PC-3 (cell line): ENCODE measurements around the gene PARK7. TPM values are rescaled to one million over a fixed set of nuclear protein-coding genes. Genes with fewer than 3 reads are reported as not detected.
A peak's percentile ranks its signal among the peaks of the same experiment; 100 is the strongest.

ENCODE experiments used
- ATAC-seq: fragments of 200-7000 bp; cut with Tn5 transposase; 2 replicates; pipeline ENCODE4 v1.9.1; 2020; ENCODE audit warnings: mild to moderate bottlenecking, moderate library complexity
- BruUV-seq: library from RNA; stranded (reverse); fragments of 400-500 nt; replicated peaks from 2 replicates; lab custom pipeline; 2021; lab: Mats Ljungman, UMichigan
- CTCF ChIA-PET: fragments of 300-600 bp; sonication (Branson Sonifier 250); formaldehyde crosslinking; loops from one replicate; lab custom pipeline; 2022; ENCODE audit warnings: antibody characterized with exemption; lab: Charles Lee
- POLR2A ChIA-PET: fragments of 300-600 bp; sonication (Branson Sonifier 250); formaldehyde crosslinking; loops from one replicate; lab custom pipeline; 2022; ENCODE audit warnings: antibody characterized with exemption; ENCODE audit not compliant: unreplicated experiment; lab: Charles Lee
- DNase-seq: peaks from one replicate; pipeline ENCODE4 v3.0.0-alpha.2; 2015
- H2AFZ ChIP-seq: fragments of 300-600 bp; sonication (generic); 2 replicates; pipeline ENCODE4 v1.6.0; 2016; ENCODE audit warnings: antibody characterized with exemption, low read length
- H3F3A ChIP-seq: fragments of 300-600 bp; sonication (generic); one replicate; pipeline ENCODE4 v1.6.0; 2017; ENCODE audit warnings: antibody characterized with exemption, low read length, control low read depth, mild to moderate bottlenecking; ENCODE audit not compliant: unreplicated experiment
- H3K27ac ChIP-seq: fragments of 300-600 bp; sonication (generic); 2 replicates; pipeline ENCODE4 v1.5.1; 2016; ENCODE audit warnings: mild to moderate bottlenecking, low read length
- H3K27me3 ChIP-seq: fragments of 300-600 bp; sonication (generic); 2 replicates; pipeline ENCODE4 v1.6.1; 2016; ENCODE audit warnings: low read length, mixed read lengths
- H3K36me3 ChIP-seq: fragments of 300-600 bp; sonication (generic); 2 replicates; pipeline ENCODE4 v1.6.1; 2016; ENCODE audit warnings: low read depth, mixed run types, low read length, mixed read lengths
- H3K4me1 ChIP-seq: fragments of 300-600 bp; sonication (generic); 2 replicates; pipeline ENCODE4 v1.5.1; 2016; ENCODE audit warnings: low read length; ENCODE audit not compliant: insufficient read depth
- H3K4me2 ChIP-seq: fragments of 300-600 bp; sonication (generic); 2 replicates; pipeline ENCODE4 v1.6.0; 2016; ENCODE audit warnings: low read length
- H3K4me3 ChIP-seq: fragments of 300-600 bp; sonication (generic); 2 replicates; pipeline ENCODE4 v1.5.1; 2016; ENCODE audit warnings: mild to moderate bottlenecking, low read length, mixed read lengths
- H3K79me2 ChIP-seq: fragments of 300-600 bp; sonication (generic); 2 replicates; pipeline ENCODE4 v1.6.1; 2017; ENCODE audit warnings: low read length, mixed read lengths
- H3K9ac ChIP-seq: fragments of 300-600 bp; sonication (generic); 2 replicates; pipeline ENCODE4 v1.6.0; 2016; ENCODE audit warnings: mild to moderate bottlenecking, low read length
- H3K9me2 ChIP-seq: fragments of 300-600 bp; sonication (generic); replicated peaks from 2 replicates; pipeline ENCODE4 v1.6.1; 2016; ENCODE audit warnings: mixed run types, low read length, mixed read lengths
- H3K9me3 ChIP-seq: fragments of 300-600 bp; sonication (generic); 2 replicates; pipeline ENCODE4 v1.6.1; 2016; ENCODE audit warnings: low read length, mixed read lengths
- H4K20me1 ChIP-seq: fragments of 300-600 bp; sonication (generic); 2 replicates; pipeline ENCODE4 v1.6.1; 2016; ENCODE audit warnings: low read length, mixed read lengths
- EZH2 ChIP-seq: fragments of 300-600 bp; sonication (generic); IDR thresholded peaks from one replicate; pipeline ENCODE4 v1.6.1; 2017; ENCODE audit warnings: antibody characterized with exemption, mild to moderate bottlenecking, low read length; ENCODE audit not compliant: unreplicated experiment
- EZH2phosphoT487 ChIP-seq: fragments of 300-600 bp; sonication (generic); IDR thresholded peaks from 2 replicates; pipeline ENCODE4 v1.6.1; 2018; ENCODE audit warnings: mild to moderate bottlenecking, antibody characterized with exemption, low read length, borderline replicate concordance
- intact Hi-C: fragments of 100-400 bp; cut with micrococcal nuclease; formaldehyde crosslinking; loops from 2 replicates; pipeline ENCODE4 v1.9.0; 2023
- total RNA-seq: library from RNA; depleted of rRNA; stranded (reverse); fragments of >200 nt; gene quantifications from 2 replicates; pipeline ENCODE4 v1.2.3, GENCODE V29; 2014
- TF ChIP-seq, protein P1 (sequence below): fragments of 300-600 bp; sonication (generic); conservative IDR thresholded peaks from 2 replicates; pipeline ENCODE4 v1.5.1; 2017; ENCODE audit warnings: antibody characterized with exemption, low read depth, mild to moderate bottlenecking, low read length

Gene PARK7
- total RNA-seq, 1 experiment from 2014 or later: 316 TPM

GRCh38 chr1:8004803-8005573, 43.5 kb downstream of the PARK7 start:
- H3K9me3 ChIP-seq: no peaks in the 10 kb centered on the region
- POLR2A ChIA-PET: interaction anchor here (0.6 kb wide), 2 partner anchors 24 to 255 kb away, joined by 3 read pairs; no protein-coding TSS in a partner anchor
- CTCF ChIA-PET: no interaction called here
- peaks cover under 1% of the 10 kb centered on the region; the same call in 1 of the 2 replicates for H3K79me2 ChIP-seq
- H3K4me1 ChIP-seq: peaks cover 42% of the 10 kb centered on the region
- no peak overlapping the region for H3K9ac ChIP-seq
- DNase-seq (peak; percentile 82), ATAC-seq (peak; percentile 52)
- BruUV-seq: no TSS peak
- no peak overlapping the region; the same call in 1 of the 2 replicates for H3K4me3 ChIP-seq
- H3K4me2 ChIP-seq: peak overlapping the region; percentile 32
- peaks cover 10% of the 10 kb centered on the region for H3F3A ChIP-seq
- TF ChIP-seq, protein P1, sequence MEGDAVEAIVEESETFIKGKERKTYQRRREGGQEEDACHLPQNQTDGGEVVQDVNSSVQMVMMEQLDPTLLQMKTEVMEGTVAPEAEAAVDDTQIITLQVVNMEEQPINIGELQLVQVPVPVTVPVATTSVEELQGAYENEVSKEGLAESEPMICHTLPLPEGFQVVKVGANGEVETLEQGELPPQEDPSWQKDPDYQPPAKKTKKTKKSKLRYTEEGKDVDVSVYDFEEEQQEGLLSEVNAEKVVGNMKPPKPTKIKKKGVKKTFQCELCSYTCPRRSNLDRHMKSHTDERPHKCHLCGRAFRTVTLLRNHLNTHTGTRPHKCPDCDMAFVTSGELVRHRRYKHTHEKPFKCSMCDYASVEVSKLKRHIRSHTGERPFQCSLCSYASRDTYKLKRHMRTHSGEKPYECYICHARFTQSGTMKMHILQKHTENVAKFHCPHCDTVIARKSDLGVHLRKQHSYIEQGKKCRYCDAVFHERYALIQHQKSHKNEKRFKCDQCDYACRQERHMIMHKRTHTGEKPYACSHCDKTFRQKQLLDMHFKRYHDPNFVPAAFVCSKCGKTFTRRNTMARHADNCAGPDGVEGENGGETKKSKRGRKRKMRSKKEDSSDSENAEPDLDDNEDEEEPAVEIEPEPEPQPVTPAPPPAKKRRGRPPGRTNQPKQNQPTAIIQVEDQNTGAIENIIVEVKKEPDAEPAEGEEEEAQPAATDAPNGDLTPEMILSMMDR: no peak
- TF ChIP-seq EZH2phosphoT487 (no peak), EZH2 (no peak)
- 0 out of 2 replicates have a peak, but pooled peaks cover 4% of the 10 kb centered on the region for H4K20me1 ChIP-seq
- H2AFZ ChIP-seq: no peak overlapping the region
- peak overlapping the region; percentile 53 for H3K27ac ChIP-seq
- no peaks in the 10 kb centered on the region for H3K9me2 ChIP-seq
- H3K36me3 ChIP-seq: peaks cover 4% of the 10 kb centered on the region; the same call in 1 of the 2 replicates
- intact Hi-C loops: no loop called here
- H3K27me3 ChIP-seq: no peaks in the 10 kb centered on the region

- Histone ChIP-seq H3K4me3 (no peak overlapping the region), H3F3A (peaks cover 20% of the 10 kb centered on the region), H3K9ac (no peak overlapping the region), H3K27ac (peak overlapping the region; percentile 53), H3K9me2 (no peaks in the 10 kb centered on the region), H3K27me3 (no peaks in the 10 kb centered on the region), H3K36me3 (peaks cover 12% of the 10 kb centered on the region), H3K9me3 (no peaks in the 10 kb centered on the region), H3K79me2 (peaks cover 9% of the 10 kb centered on the region; the same call in 1 of the 2 replicates), H2AFZ (no peak overlapping the region), H4K20me1 (peaks cover 13% of the 10 kb centered on the region), H3K4me1 (peaks cover 42% of the 10 kb centered on the region), H3K4me2 (peak overlapping the region; percentile 32)
- TF ChIP-seq EZH2 (no peak), EZH2phosphoT487 (no peak)
- TF ChIP-seq, protein P1: no peak
- ChIA-PET CTCF (interaction anchor here (1.0 kb wide), 1 partner anchor 337 kb away, joined by 4 read pairs; no protein-coding TSS in a partner anchor), POLR2A (interaction anchor here (0.5 to 0.6 kb wide), 4 partner anchors 12 to 397 kb away, joined by 3 to 8 read pairs (median 3); no protein-coding TSS in a partner anchor)
- intact Hi-C loops: loop anchor here (2.0 kb wide), 1 partner anchor 23 kb away; no protein-coding TSS in a partner anchor
- DNase-seq: peak; percentile 70
- ATAC-seq: peak; percentile 9
- BruUV-seq: TSS peak; percentile 1
Measured at GRCh38 chr1:8006037-8006963, 44.8 kb downstream of the PARK7 start.
